T1000 (cell line): Measurements from ENCODE around the gene UGT1A10.
"Not testable (repeated sequence)": the region's sequence is repeated elsewhere in the genome, so short reads cannot be mapped to it uniquely, and the experiment has no call there.

ENCODE experiments used
- DNase-seq: peaks from one replicate; lab custom pipeline; 2025; ENCODE audit warnings: mixed read lengths; lab: John Stamatoyannopoulos, UW

UGT1A10 gene

DNA sequence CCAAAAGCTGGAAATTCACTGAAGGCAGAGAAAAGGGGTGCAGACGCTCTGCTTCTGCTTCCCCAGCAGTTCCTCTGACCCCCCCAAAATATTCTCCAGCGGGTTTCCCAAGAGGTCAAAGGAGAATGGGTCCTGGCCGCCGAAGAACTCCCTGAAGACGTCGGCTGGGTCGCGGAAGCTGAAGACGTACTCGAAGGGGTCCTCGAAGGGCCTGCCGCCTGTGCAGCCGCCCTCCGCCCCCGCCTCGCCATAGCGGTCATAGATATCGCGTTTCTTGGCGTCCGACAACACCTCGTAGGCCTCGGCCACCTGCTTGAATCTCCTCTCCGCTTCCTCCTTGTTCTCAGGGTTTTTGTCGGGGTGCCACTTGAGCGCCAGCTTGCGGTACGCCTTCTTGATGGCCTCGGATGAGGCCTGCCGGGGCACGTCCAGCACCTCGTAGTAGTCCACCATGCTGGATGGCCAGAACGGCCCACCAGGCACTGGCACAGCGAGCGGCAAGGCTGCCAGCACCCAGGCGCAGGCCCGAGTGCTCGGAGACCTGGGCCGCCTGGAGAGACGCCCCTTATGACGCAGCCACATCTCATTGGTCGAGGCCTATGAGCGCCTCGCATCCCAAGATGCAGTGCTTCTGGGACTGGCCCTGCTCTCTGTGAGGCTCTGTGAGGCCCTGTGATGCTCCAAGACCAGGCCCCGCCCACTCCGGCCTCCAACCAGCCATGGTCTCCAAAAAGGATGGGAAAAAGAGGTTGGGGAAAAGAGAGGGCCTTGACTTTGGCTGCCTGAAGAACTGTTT is 107.4 kb downstream of the UGT1A10 start:
- DNase-seq = no peak

DNA sequence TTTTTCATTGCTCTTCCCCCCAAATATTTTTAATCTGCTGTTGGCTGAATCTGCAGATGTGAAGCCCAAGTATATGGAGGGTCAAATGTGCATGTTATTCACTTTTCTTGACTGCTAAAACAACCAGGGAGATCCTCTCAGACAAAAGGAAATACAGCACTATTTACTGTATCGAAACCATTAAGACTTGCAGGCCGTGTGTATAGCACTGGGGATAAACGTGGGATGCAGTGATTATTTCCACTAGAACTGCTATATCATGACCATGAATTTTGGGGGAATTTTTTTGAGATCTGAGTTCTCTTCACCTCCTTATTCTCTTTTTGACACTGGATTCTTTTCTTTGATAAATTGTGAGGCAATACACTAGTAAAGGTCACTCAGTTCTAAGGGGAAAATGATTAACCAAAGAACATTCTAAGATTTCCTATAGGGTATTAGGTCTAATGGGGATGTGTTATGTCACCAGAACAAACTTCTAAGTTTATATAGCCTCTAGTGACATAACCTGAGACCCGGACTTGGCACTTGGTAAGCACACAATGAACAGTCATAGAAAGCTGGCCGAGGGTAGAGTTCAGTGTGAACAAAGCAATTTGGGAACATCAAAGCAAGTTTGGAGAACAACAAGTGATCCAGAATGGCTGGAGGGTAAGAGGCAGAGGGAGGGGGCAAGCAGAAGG is 109.0 kb downstream of the UGT1A10 start:
- no peak for DNase-seq

DNA sequence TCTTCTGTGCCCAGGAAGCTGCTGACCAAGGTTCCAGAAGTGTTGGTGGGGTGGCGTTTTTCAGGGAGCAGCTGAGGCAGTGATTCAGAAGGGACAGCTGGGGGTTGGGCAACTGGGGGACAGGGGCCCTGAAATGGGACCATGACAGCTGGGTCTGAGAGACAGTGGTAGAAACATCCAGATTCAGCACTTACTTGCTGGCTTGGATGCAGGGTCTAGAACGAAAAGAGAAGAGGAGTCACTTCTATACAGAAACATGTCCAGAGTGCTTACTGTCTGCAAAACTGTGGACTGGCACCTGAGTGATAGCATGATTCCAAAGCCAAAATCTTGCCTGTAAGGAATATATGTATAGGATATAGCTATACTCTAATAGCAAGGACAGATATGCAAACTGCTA is 109.6 kb downstream of the UGT1A10 start:
- DNase-seq = not testable (repeated sequence)

DNA sequence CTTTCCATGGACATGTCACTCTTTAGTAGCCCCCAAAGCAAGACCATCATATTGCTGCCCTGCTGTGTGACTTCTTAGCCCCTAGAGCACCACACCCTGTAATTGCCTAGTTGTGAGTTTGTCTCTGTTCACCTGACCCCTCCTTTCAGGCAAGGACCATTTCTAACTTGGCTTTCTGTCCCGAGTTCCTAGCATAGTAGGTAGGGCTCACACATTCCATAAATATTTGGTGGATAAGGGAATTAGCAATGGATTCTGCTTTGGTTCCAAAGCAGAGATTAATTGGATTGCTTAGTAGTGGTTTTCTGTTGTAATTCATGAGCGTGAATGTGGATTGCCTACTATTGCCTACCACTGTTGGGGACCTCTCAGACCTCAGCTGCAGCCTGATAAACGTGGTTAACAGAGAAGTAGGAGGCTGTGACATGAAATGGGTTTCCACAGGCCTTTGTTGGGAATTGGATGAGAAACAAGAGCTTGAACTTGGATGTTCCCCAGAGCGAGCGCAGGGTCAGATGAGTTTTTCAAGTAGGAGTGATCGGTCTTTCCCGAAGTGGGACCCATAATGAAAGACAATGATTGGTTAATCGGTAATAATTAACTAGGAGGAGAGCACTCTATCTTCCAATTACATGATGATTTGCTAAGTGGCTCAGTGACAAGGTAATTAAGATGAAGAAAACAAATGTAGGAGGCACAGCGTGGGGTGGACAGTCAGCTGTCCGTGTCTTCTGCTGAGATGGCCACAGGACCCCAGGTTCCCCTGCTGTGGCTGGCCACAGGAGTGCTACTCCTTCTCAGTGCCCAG is 110.4 kb downstream of the UGT1A10 start:
- DNase-seq = no peak

DNA sequence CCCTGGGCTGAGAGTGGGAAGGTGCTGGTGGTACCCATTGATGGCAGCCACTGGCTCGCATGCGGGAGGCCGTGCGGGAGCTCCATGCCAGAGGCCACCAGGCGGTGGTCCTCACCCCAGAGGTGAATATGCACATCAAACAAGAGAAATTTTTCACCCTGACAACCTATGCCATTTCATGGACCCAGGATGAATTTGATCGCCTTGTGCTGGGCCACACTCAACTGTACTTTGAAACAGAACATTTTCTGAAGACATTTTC is 111.0 kb downstream of the UGT1A10 start:
- no peak for DNase-seq

DNA sequence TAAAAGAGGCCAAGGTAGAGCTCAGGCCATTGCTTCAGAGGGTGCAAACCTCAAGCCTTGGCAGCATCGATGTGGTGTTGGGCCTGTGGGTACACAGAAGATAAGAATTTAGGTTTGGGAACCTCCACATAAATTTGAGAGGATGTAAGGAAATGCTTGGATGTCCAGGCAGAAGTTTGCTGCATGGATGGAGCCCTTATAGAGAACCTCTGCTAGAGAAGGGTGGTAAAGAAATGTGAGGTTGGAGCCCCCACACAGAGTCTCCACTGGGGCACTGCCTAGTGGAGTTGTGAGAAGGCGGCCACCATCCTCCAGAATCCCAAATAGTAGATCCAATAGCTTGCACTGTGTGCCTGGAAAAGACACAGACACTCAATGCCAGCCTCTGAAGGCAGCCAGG is 114.4 kb downstream of the UGT1A10 start:
- DNase-seq = not testable (repeated sequence)

DNA sequence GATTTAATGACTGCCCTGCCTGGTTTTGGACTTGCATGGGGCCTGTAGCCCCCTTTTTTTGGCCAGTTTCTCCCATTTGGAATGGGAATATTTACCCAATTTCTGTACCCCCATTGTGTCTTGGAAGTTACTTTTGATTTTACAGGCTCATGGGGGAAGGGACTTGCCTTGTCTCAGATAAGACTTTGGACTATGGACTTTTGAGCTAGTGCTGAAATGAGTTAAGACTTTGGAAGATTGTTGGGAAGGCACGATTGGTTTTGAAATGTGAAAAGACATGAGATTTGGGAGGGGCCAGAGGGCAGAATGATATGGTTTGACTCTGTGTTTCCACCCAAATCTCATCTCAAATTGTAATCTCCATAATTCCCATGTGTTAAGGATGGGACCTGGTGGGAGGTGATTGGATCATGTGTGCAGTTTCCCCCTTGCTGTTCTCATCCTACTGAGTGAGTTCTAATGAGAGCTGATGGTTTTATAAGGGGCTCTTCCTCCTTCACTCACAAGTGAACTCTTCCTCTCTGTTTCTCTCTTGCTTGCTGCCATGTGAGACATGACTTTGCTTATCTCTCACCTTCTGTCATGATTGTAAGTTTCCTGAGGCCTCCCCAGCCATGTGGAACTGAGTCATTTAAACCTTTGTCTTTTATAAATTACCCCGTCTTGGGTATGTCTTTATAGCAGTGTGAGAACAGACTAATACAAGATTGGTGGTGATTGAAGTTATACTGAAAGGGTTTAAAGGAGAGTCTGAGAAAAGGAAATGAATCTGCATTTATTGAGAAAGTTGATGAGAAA is 115.2 kb downstream of the UGT1A10 start:
- DNase-seq = not testable (repeated sequence)

DNA sequence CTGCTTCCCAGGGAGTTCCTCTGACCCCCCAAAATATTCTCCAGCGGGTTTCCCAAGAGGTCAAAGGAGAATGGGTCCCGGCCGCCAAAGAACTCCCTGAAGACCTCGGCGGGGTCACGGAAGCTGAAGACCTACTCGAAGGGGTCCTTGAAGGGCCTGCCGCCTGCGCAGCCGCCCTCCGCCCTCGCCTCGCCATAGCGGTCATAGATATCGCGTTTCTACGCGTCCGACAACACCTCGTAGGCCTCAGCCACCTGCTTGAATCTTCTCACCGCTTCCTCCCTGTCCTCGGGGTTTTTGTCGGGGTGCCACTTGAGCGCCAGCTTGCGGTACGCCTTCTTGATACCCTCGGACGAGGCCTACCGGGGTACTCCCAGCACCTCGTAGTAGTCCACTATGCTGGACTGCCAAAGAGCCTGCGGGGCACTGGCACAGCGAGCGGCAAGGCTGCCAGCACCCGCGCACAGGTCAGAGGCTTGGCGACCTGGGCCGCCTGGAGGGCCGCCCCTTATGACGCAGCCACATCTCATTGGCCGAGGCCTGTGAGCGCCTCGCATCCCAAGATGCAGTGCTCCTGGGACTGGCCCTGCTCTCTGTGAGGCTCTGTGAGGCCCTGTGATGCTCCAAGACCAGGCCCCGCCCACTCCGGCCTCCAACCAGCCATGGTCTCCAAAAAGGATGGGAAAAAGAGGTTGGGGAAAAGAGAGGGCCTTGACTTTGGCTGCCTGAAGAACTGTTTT is 118.8 kb downstream of the UGT1A10 start:
- no peak for DNase-seq

DNA sequence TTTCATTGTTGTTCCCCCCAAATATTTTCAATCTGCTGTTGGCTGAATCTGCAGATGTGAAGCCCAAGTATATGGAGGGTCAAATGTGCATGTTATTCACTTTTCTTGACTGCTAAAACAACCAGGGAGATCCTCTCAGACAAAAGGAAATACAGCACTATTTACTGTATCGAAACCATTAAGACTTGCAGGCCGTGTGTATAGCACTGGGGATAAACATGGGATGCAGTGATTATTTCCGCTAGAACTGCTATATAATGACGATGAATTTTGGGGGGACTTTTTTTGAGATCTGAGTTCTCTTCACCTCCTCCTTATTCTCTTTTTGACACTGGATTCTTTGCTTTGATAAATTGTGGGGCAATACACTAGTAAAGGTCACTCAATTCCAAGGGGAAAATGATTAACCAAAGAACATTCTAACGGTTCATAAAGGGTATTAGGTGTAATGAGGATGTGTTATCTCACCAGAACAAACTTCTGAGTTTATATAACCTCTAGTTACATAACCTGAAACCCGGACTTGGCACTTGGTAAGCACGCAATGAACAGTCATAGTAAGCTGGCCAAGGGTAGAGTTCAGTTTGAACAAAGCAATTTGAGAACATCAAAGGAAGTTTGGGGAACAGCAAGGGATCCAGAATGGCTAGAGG is 120.3 kb downstream of the UGT1A10 start:
- no peak for DNase-seq

DNA sequence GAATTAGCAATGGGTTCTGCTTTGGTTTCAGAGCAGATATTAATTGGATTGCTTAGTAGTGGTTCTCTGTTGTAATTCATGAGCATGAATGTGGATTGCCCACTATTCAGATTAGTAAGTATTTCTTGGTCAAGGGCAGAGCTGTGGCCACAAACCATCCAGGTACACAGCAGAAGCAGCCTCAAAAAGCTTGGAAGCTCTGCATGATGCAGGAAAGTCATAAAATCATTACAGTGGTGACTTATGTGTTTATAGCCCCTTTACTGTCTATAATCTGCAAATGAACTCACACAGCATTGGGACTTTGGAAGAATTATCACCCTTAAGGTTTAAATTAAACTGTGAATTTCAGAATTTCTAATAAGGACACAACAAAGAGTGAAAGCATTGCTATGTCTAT is 121.9 kb downstream of the UGT1A10 start:
- DNase-seq = no peak

DNA sequence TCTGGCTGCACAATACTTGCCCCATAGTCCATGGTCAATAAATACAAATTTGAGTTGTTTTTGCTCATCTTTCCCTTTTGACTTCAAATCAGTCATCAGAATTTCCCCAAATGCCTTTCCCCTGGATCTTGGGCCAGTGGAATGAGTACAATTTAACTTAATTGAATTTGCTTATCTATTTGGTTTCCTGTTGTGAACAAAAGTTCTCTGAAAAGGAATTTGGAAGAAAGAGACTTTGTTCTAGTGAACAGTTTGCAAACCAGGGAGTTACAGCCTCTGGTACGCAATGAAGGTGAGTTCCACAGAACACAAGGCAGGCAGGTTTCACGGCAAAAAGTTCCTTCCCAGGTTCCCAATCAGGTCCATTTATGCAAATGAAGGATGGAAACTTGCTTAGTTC is 122.6 kb downstream of the UGT1A10 start:
- DNase-seq = no peak

DNA sequence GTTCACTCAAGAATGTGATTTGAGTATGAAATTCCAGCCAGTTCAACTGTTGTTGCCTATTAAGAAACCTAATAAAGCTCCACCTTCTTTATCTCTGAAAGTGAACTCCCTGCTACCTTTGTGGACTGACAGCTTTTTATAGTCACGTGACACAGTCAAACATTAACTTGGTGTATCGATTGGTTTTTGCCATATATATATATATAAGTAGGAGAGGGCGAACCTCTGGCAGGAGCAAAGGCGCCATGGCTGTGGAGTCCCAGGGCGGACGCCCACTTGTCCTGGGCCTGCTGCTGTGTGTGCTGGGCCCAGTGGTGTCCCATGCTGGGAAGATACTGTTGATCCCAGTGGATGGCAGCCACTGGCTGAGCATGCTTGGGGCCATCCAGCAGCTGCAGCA is 123.8 kb downstream of the UGT1A10 start, which contains the start of gene UGT1A1:
Gene UGT1A1, plus strand, starts transcription at position 228 of the 400 bp plus-strand sequence. Its CDS starts 18 bp downstream, at position 246.
- DNase-seq = no peak

DNA sequence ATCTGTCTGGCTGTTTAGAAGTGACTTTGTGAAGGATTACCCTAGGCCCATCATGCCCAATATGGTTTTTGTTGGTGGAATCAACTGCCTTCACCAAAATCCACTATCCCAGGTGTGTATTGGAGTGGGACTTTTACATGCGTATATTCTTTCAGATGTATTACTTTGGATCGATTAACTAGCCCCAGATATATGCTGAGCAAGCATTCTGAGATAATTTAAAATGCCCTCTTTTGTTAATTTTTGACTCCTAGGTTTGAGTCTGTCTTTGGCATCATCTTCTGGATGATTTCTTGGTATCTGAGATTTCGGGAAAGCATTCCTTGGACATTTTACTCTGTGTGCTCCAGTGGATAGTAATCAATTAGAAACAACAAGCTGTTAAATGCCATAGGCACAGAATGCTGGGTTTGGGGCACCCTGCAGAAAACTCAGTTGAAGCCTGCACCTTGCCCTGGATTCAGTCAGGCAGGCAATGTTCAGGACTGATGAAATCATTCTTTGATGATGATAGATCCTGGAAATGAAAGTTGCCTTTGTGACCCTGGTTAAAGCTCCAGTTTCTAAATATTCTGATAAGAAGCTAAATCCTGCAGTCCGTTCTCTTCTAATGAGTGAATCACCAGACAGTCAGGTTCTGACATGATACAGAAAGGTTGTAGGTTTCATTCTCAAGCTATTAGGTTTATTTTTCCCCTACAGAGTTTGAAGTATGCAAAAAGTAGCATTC is 125.0 kb downstream of the UGT1A10 start:
- DNase-seq = no peak

DNA sequence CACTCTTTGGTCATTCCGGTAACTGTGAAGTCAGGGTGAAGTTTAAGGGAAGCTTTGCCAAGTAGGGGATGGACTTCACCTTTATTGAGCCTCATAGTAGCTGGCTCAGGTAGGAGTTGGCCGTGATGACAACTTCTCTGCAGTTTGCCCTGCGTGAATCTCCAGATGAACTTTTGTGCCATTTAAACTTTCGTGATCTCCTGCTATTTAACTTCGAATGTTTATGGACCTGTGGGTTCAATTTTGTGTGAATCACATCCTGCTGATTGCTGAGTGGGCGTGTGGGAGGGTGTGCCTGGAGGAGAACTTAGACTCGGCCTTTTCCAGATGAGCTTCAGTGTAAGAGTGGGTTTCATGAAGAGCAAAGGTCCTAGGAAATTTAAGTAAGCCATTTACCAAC is 128.0 kb downstream of the UGT1A10 start:
- no peak for DNase-seq

DNA sequence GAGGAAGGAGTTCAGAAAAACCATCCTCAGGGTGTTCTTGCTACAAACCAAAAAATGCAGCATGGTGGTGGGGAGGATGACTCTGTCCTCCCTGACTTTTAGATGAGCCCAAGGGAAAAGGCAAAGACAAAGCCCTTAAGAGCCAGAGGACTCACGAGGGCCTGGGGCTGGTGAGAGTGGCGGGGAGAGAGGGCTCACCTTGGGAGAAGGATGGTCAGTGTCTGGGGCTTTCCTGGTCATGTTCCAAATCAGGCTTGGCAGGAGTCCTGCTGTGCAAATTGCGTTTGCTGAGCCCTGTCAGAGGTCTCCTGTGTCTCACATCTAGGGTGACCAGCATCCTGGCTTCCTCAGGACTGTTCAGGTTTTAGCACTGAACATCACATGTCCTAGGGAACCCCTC is 128.5 kb downstream of the UGT1A10 start:
- DNase-seq = no peak

DNA sequence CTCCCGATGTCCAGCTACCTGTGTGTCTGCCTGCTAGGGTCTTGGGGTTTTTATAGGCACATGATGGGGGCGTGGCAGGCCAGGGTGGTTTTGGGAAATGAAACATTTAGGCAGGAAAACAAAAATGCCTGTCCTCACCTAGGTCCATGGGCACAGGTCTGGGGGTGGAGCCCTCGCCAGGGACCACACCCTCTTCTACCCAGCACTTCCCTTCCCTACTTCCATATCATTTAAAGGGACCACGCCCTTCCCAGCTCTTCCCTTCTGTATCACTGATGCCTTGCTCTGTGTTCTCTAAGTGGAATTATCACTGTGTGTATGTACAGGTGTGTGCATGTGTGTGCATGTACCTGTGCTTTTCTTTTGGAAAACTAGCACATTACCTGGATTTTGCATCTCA is 130.2 kb downstream of the UGT1A10 start:
- DNase-seq = no peak

DNA sequence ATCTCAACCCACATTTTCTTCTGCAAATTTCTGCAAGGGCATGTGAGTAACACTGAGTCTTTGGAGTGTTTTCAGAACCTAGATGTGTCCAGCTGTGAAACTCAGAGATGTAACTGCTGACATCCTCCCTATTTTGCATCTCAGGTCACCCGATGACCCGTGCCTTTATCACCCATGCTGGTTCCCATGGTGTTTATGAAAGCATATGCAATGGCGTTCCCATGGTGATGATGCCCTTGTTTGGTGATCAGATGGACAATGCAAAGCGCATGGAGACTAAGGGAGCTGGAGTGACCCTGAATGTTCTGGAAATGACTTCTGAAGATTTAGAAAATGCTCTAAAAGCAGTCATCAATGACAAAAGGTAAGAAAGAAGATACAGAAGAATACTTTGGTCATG is 131.8 kb downstream of the UGT1A10 start:
- no peak for DNase-seq

DNA sequence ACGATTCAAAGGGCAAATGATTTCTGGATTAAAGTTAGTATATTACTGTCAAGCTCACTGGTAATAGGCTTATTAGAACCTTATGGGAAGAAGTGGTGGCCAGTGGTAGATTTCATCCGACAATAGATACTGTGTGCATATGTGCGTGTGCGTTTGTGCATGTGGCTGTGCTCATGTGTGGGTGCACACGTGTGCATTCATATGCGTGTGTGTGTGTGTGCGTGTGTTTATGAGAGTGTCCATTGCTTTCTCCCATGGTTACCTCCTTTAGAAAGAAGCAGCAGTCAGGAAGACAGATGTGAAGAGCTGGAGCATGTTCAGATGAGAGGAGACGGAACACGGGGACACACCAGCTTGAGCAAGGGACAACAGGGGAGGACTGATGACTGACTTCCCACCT is 133.0 kb downstream of the UGT1A10 start:
- DNase-seq = no peak

DNA sequence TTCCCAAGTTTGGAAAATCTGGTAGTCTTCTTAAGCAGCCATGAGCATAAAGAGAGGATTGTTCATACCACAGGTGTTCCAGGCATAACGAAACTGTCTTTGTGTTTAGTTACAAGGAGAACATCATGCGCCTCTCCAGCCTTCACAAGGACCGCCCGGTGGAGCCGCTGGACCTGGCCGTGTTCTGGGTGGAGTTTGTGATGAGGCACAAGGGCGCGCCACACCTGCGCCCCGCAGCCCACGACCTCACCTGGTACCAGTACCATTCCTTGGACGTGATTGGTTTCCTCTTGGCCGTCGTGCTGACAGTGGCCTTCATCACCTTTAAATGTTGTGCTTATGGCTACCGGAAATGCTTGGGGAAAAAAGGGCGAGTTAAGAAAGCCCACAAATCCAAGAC is 135.9 kb downstream of the UGT1A10 start:
- DNase-seq = no peak

DNA sequence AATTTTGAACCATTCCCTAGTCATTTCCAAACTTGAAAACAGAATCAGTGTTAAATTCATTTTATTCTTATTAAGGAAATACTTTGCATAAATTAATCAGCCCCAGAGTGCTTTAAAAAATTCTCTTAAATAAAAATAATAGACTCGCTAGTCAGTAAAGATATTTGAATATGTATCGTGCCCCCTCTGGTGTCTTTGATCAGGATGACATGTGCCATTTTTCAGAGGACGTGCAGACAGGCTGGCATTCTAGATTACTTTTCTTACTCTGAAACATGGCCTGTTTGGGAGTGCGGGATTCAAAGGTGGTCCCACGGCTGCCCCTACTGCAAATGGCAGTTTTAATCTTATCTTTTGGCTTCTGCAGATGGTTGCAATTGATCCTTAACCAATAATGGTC is 136.3 kb downstream of the UGT1A10 start:
- no peak for DNase-seq
